ENCODE data around the gene PIK3AP1.

Gene PIK3AP1

DNA sequence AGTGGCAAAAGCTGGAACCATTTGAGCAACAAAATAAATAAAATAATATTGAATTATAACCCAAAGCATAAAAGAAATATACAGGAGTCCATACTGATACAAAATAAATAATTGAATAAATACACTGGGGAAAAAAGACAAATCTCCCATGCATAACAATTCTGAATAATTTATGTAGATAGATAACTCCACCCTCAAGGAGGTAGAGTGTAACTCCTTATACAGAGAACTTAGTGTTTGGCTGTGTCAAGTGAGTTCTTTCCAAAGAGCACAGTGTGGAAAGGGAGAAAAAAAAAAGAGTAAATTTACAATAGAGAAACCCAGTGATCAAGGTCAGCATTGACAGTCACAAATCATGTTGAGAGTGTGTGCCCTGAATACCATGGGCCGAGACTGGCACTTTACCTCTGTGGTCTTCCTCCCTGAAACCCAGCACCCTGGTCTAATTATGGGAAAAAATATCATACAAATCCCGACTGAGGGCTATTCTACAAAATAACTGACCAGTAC lies 5.5 kb downstream of the PIK3AP1 start:
- in situ Hi-C loops (cut with HindIII; ENCODE audit: low pct_unique_long_range_greater_than_20kb, low sequenced_read_pairs) = no loop called here
- no peak for TF ChIP-seq JUND (IDR thresholded peaks at IDR 0.05; ENCODE audit: low read depth)

GRCh38 chr10:96714031-96714590 lies 6.2 kb downstream of the PIK3AP1 start:
- no peak for TF ChIP-seq JUND (IDR thresholded peaks at IDR 0.05; ENCODE audit: low read depth)
- DNase-seq (ENCODE audit: low read depth in 1 of 2, low spot score in 1 of 2) = no peak
- in situ Hi-C loops (cut with HindIII; ENCODE audit: low pct_unique_long_range_greater_than_20kb, low sequenced_read_pairs) = no loop called here

More for the DNA sequence above, 5.5 kb downstream of the PIK3AP1 start:
- no peak for DNase-seq (ENCODE audit: low read depth in 1 of 2, low spot score in 1 of 2)

DNA sequence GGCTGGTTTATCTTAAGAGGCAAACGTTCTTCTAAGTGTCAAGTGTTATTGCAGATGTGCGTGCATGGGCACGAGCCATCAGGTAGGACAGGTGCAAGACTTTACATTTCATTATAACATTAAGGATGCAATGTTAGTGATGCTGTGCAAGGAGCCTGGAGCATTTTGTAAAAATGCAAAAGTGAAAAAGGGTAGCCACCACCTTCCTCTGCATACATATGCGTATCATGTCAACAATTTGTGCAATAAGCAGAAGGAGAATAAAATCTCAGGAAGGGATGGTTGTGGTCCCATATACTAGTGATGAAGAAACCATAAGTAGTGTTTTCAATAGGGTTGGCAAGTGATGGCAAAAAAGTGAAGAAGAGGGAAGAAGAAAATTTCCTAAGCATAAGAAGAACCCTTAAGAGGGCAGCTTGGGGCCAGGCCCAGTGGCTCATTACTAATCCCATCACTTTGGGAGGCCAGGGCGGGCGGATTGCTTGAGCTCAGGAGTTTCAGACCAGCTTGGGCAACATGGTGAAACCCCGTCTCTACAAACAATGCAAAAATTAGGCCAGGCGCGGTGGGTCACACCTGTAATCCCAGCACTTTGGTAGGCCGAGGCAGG lies 7.5 kb downstream of the PIK3AP1 start:
- no peak for DNase-seq (ENCODE audit: low read depth in 1 of 2, low spot score in 1 of 2)
- in situ Hi-C loops (cut with HindIII; ENCODE audit: low pct_unique_long_range_greater_than_20kb, low sequenced_read_pairs) = no loop called here
- TF ChIP-seq JUND (IDR thresholded peaks at IDR 0.05; ENCODE audit: low read depth) = no peak

DNA sequence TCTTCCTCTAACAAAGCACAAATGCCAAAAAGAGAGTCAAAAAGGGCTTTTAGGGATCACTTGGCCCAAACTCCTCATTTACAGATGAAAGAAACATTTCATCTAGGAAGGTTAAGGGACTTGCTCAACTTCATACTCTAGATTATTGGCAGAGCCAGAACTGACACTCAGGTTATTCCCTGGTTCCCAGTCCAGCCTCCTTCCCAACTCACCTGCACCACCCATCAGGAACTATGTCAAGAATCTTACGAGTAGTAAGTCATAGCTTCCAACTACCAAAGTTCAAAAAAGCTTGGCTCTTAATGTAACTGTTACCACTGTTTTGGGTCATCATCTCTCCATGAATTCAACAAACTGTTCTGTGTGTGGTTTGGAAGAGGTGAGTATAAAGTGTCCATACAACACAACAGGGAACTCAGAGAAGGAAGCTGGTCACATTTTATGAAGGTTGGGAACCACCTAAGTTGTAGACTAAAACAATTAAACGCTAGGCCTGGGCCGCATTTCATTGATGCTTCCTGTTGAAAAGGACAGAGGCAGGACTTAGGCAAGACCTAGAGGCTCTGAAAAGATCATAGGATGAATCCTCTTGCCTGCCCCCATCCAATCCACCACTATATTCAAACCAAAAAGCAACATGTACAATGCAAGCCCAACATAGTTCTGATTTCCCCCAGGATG lies 9.1 kb downstream of the PIK3AP1 start:
- DNase-seq (ENCODE audit: low read depth in 1 of 2, low spot score in 1 of 2) = no peak
- in situ Hi-C loops (cut with HindIII; ENCODE audit: low pct_unique_long_range_greater_than_20kb, low sequenced_read_pairs) = no loop called here
- no peak for TF ChIP-seq JUND (IDR thresholded peaks at IDR 0.05; ENCODE audit: low read depth)

GRCh38 chr10:96709525-96709924 lies 10.8 kb downstream of the PIK3AP1 start:
- in situ Hi-C loops (cut with HindIII; ENCODE audit: low pct_unique_long_range_greater_than_20kb, low sequenced_read_pairs) = no loop called here
- no peak for DNase-seq (ENCODE audit: low read depth in 1 of 2, low spot score in 1 of 2)
- no peak for TF ChIP-seq JUND (IDR thresholded peaks at IDR 0.05; ENCODE audit: low read depth)

- in situ Hi-C loops (cut with HindIII; ENCODE audit: low pct_unique_long_range_greater_than_20kb, low sequenced_read_pairs) = no loop called here
- no peak for DNase-seq (ENCODE audit: low read depth in 1 of 2, low spot score in 1 of 2)
- no peak for TF ChIP-seq JUND (IDR thresholded peaks at IDR 0.05; ENCODE audit: low read depth)
Observed at GRCh38 chr10:96708996-96709395, 11.3 kb downstream of the PIK3AP1 start.

DNA sequence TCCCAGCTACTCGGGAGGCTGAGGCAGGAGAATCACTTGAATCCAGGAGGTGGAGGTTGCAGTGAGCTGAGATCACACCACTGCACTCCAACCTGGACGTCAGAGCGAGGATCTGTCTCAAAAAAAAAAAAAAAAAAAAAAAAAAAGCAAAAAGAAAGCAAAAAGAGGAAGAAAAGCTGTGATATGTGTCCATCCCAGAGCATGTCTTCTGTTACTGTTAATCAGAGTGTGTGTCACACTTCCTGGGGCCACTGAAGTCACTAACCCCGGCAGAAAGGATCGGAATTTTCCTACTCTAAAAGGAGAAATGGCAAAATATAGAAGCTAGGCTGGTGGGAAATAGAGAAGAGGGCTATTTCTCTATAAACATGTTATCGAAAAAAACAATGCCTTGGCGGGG lies 11.9 kb downstream of the PIK3AP1 start:
- TF ChIP-seq JUND (IDR thresholded peaks at IDR 0.05; ENCODE audit: low read depth) = no peak
- DNase-seq (ENCODE audit: low read depth in 1 of 2, low spot score in 1 of 2) = no peak
- in situ Hi-C loops (cut with HindIII; ENCODE audit: low pct_unique_long_range_greater_than_20kb, low sequenced_read_pairs) = no loop called here

- in situ Hi-C loops (cut with HindIII; ENCODE audit: low pct_unique_long_range_greater_than_20kb, low sequenced_read_pairs) = no loop called here
- no peak for DNase-seq (ENCODE audit: low read depth in 1 of 2, low spot score in 1 of 2)
- no peak for TF ChIP-seq JUND (IDR thresholded peaks at IDR 0.05; ENCODE audit: low read depth)
Observed at GRCh38 chr10:96706331-96706853, 13.9 kb downstream of the PIK3AP1 start.

GRCh38 chr10:96705134-96705533 lies 15.2 kb downstream of the PIK3AP1 start:
- DNase-seq (ENCODE audit: low read depth in 1 of 2, low spot score in 1 of 2) = no peak
- in situ Hi-C loops (cut with HindIII; ENCODE audit: low pct_unique_long_range_greater_than_20kb, low sequenced_read_pairs) = no loop called here
- no peak for TF ChIP-seq JUND (IDR thresholded peaks at IDR 0.05; ENCODE audit: low read depth)

GRCh38 chr10:96704563-96704962 lies 15.8 kb downstream of the PIK3AP1 start:
- TF ChIP-seq JUND (IDR thresholded peaks at IDR 0.05; ENCODE audit: low read depth) = no peak
- in situ Hi-C loops (cut with HindIII; ENCODE audit: low pct_unique_long_range_greater_than_20kb, low sequenced_read_pairs) = no loop called here

DNA sequence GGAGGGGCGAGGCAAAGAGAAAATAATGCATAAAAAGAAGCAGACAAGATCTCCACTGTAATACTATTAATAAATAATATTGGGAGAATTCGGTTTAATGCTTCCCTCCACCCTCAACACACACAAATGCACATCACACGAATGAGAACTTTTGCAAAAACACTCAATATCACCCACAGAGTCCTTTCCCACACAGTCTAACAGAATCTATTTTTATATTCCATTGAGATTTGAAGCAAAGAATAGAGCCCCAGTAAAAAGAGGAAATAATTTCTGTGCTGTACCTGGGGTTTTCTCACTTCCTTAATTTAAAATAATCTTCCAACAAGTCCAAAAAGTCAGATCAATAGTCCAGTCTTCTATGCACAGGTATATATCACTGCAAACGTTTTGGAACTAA lies 17.0 kb downstream of the PIK3AP1 start:
- no peak for DNase-seq (ENCODE audit: low read depth in 1 of 2, low spot score in 1 of 2)
- in situ Hi-C loops (cut with HindIII; ENCODE audit: low pct_unique_long_range_greater_than_20kb, low sequenced_read_pairs) = no loop called here
- TF ChIP-seq JUND (IDR thresholded peaks at IDR 0.05; ENCODE audit: low read depth) = no peak

More at GRCh38 chr10:96704563-96704962, 15.8 kb downstream of the PIK3AP1 start:
- DNase-seq (ENCODE audit: low read depth in 1 of 2, low spot score in 1 of 2) = no peak

DNA sequence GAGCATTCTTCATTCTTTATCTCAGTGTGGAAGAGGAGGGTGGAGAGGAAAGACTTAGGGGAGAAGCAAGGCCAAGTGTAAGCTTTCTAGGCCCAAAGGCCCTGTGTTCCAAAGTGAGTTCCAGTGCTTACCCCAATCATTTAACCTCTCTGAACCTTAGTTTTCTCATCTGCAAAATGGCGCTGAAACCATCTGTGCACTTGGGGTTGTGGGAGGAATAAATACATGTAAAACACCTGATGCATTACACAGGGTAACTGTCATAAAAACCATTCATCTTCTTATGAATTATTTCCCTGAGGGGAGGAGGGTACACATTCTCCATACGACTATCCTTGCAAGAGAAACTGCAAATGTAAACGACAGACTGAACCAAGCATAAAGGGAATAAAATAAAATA lies 19.0 kb downstream of the PIK3AP1 start:
- no peak for TF ChIP-seq JUND (IDR thresholded peaks at IDR 0.05; ENCODE audit: low read depth)
- in situ Hi-C loops (cut with HindIII; ENCODE audit: low pct_unique_long_range_greater_than_20kb, low sequenced_read_pairs) = no loop called here
- DNase-seq (ENCODE audit: low read depth in 1 of 2, low spot score in 1 of 2) = no peak
